K562 (cell line): ENCODE data around the gene RPL19. TPM values are rescaled to one million over a fixed set of nuclear protein-coding genes. Genes with fewer than 3 reads are reported as not detected.

Source experiments
- BHLHE40 ChIP-seq: IDR thresholded peaks from 2 replicates; pipeline ENCODE4 v1.6.1; 2011; ENCODE audit warnings: low read length, improper control_type of control experiment
- EGR1 ChIP-seq: fragments of 450-650 bp; conservative IDR thresholded peaks from 2 replicates; pipeline ENCODE4 v1.6.1; 2017; ENCODE audit warnings: mild to moderate bottlenecking
- MXI1 ChIP-seq: IDR thresholded peaks from 2 replicates; pipeline ENCODE4 v1.6.1; 2011; ENCODE audit warnings: low read depth, mild to moderate bottlenecking, improper control_type of control experiment, low read length
- NEUROD1 ChIP-seq: fragments of 150-350 bp; IDR thresholded peaks from 2 replicates; pipeline ENCODE4 v1.6.1; 2014; ENCODE audit warnings: borderline replicate concordance, low read length, low read depth; ENCODE audit not compliant: partially characterized antibody
- PHF20 ChIP-seq: fragments of 450-650 bp; IDR thresholded peaks from 2 replicates; pipeline ENCODE4 v1.6.1; 2018; ENCODE audit not compliant: partially characterized antibody
- POLR3A ChIP-seq: IDR thresholded peaks from 2 replicates; pipeline ENCODE4 v1.6.1; 2011; ENCODE audit warnings: borderline replicate concordance, mild to moderate bottlenecking, moderate library complexity; ENCODE audit not compliant: insufficient read length, insufficient read depth; ENCODE audit errors: extremely low read depth
- RCOR1 ChIP-seq, 2 experiments: IDR thresholded peaks; 2 replicates each; pipeline ENCODE4 v1.6.1; 2012; ENCODE audit warnings: low read depth in 2 of 2, low read length in 2 of 2, borderline replicate concordance in 1 of 2, improper control_type of control experiment in 1 of 2
- REST ChIP-seq, 2 experiments: fragments of 450-650 bp; formaldehyde crosslinking in 1 of 2; IDR thresholded peaks; 2 replicates each; pipeline versions ENCODE4 v1.4.0 to v1.6.1; 2014 to 2020; ENCODE audit warnings: mild to moderate bottlenecking in 2 of 2, borderline replicate concordance in 1 of 2, low read depth in 1 of 2
- SMC3 ChIP-seq: conservative IDR thresholded peaks from 2 replicates; pipeline ENCODE4 v1.6.1; 2011; ENCODE audit warnings: low read depth, low read length, improper control_type of control experiment; ENCODE audit not compliant: insufficient read depth
- SRF ChIP-seq, 2 experiments: fragments of 250-450, 450-650 bp in 1 of 2; sonication (Bioruptor Pico) in 1 of 2; sonication (generic) in 1 of 2; formaldehyde crosslinking; IDR thresholded peaks; 2 replicates each; pipeline versions ENCODE4 v1.5.0 to v1.5.1; 2020 to 2022; ENCODE audit warnings: mild to moderate bottlenecking in 1 of 2, missing genetic modification reagents in 1 of 2
- VEZF1 ChIP-seq: fragments of 200-800 bp; sonication (Bioruptor generic); IDR thresholded peaks from 2 replicates; pipeline ENCODE4 v1.6.1; 2017; ENCODE audit warnings: missing genetic modification characterization, missing compliant biosample characterization
- XRCC5 ChIP-seq: fragments of 200-400 bp; formaldehyde crosslinking; IDR thresholded peaks from 2 replicates; pipeline ENCODE4 v1.6.1; 2017; ENCODE audit warnings: low read depth, mild to moderate bottlenecking, low read length
- polyA plus RNA-seq, 8 experiments: library from polyadenylated mRNA; depleted of rRNA in 4 of 8; stranded (reverse) in 5 of 8; unstranded in 3 of 8; fragments of >200 nt; fragmentation: Nextera tagmentation in 2 of 8; fragmentation: Illumina TruSeq in 1 of 8; extraction: Ambion mirVana in 2 of 8; extraction: Trizol in 1 of 8; gene quantifications; 2 replicates each; pipeline versions ENCODE4 v1.2.1 to v1.2.3, GENCODE V29; 2011 to 2014; ENCODE audit warnings: inconsistent platforms in 1 of 8, missing spikeins in 1 of 8
- total RNA-seq, 7 experiments: library from RNA; depleted of rRNA in 6 of 7; stranded (reverse); fragments of >200 nt in 6 of 7; fragmentation: Illumina TruSeq in 2 of 7; extraction: Trizol in 2 of 7; gene quantifications; 2 replicates each; pipeline versions ENCODE4 v1.2.1 to v1.2.3, GENCODE V29; 2011 to 2021; ENCODE audit warnings: low replicate concordance in 1 of 7
- TF ChIP-seq, protein P1 (sequence below), 2 experiments: IDR thresholded peaks; 2 replicates each; pipeline ENCODE4 v1.6.1; 2012; ENCODE audit warnings: improper control_type of control experiment in 2 of 2, low read depth in 2 of 2, low read length in 2 of 2, borderline replicate concordance in 1 of 2

The RPL19 gene
- total and polyA plus RNA-seq, 9 of the 15 experiments (the other 6 are each of a cell fraction or from before 2014, with no cell fraction given): 2,263 to 4,614 (median 3,727) TPM

GRCh38 chr17:39194089-39194984 is 5.7 kb upstream of the RPL19 start (continued):
- TF ChIP-seq REST (IDR thresholded peaks at IDR 0.05; ENCODE audit: borderline replicate concordance) (0 out of 2 replicates have a peak, but pooled peaks have one; percentile 5), REST (CRISPR knock-in tag; IDR thresholded peaks at IDR 0.05; ENCODE audit: low read depth) (no peak), MXI1 (no peak), BHLHE40 (peak; percentile 19; the same call in 1 of the 2 replicates), EGR1 (peak; percentile 64), SRF (CRISPR knock-in tag; IDR thresholded peaks at IDR 0.05) (peak in 1 of 2 experiments; percentile 38; a peak in 1 of 4 replicates), PHF20 (no peak), NEUROD1 (peak; percentile 15), XRCC5 (peak; percentile 53; the same call in 1 of the 2 replicates), SMC3 (peak; percentile 54; the same call in 1 of the 2 replicates), VEZF1 (CRISPR knock-in tag) (peak; percentile 75), POLR3A (no peak), RCOR1 (IDR thresholded peaks at IDR 0.05; ENCODE audit: borderline replicate concordance in 1 of 2, low read depth in 2 of 2, low read length in 2 of 2) (peak in 1 of 2 experiments; percentile 14; a peak in 1 of 4 replicates)
- TF ChIP-seq, protein P1, sequence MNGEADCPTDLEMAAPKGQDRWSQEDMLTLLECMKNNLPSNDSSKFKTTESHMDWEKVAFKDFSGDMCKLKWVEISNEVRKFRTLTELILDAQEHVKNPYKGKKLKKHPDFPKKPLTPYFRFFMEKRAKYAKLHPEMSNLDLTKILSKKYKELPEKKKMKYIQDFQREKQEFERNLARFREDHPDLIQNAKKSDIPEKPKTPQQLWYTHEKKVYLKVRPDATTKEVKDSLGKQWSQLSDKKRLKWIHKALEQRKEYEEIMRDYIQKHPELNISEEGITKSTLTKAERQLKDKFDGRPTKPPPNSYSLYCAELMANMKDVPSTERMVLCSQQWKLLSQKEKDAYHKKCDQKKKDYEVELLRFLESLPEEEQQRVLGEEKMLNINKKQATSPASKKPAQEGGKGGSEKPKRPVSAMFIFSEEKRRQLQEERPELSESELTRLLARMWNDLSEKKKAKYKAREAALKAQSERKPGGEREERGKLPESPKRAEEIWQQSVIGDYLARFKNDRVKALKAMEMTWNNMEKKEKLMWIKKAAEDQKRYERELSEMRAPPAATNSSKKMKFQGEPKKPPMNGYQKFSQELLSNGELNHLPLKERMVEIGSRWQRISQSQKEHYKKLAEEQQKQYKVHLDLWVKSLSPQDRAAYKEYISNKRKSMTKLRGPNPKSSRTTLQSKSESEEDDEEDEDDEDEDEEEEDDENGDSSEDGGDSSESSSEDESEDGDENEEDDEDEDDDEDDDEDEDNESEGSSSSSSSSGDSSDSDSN (IDR thresholded peaks at IDR 0.05; ENCODE audit: borderline replicate concordance in 1 of 2, low read depth in 2 of 2, low read length in 2 of 2): 0 out of 4 replicates have a peak, but pooled peaks of 1 of the 2 experiments have one; percentile 55
- TF ChIP-seq, all 486 proteins: peak for 26
